Amniotic stem cell (primary cell): ENCODE results near the gene SLCO3A1.

Experiments
- DNase-seq: peaks from one replicate; lab custom pipeline; 2025; lab: John Stamatoyannopoulos, UW

The SLCO3A1 gene

DNA sequence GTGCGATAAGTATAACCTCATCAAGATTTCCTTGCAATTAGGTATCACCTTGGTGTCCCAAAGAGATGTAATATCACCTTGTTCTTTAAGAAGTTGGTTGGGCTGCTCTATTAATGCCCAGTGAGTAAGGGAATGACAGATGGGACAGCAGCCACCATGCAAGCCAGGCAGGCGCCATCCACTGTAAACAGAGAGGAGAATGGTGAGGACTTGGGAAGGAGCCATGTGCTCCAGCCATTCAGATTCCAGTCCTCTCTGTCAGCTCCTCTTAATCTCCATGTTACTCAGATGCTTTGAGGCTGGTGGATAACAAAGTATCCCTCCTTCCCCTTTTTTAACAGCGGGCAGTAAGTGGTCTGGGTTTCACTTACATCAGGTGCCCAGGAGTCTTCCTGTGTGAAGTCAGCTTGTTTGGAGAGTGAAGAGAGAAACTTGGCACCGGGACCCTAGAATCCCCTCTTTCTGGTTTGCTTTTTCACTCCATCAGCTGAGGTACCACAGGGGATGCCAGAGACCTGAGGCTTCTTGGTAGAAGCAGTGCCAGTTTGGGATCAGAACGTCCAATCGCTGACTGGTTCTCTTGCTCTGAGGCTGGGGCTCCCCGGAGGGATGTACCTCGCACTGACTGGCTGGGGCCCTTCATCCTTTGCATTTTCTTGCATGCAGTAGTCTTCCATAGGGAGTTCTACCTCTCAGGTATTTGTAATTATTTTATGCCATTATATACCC is 29.5 kb downstream of the SLCO3A1 start:
- DNase-seq = no peak

DNA sequence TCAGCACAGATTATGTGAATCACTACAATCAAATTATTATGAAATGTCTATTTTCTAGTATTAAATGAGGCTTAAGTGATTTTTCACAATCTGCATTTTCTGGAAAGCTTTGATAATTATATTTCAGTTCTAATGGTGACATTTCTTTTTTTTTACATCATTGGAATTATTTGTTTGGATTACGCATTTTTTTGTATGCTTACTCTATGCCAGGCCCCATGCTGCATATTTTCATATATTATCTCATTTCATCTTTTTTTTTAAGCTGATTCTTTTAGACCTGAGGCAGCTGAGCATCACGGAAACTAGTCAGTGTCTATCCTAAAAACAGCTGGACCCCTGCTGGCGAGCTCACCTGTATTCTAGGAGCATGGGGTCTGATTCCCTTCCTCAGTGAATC is 31.1 kb downstream of the SLCO3A1 start:
- no peak for DNase-seq

DNA sequence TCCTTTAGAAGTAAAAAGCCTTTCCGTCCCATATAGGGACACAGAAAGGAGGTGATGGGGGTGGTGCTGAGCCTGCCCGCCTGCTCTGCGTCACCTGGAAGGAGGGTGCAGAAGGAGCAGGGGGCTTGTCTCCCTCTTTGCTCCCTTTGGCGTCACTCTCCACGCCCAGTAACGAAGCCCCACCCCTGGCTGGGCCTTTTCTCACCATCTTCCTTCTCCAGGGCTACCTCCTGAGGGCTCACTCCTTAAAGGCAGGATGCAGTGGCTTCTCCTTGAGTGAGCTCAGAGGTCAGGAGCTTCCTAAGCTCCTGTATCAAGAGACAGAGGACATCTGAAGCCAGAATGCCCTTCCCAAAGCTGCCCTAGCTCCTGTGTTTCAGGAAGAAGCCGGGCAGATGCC is 31.5 kb downstream of the SLCO3A1 start:
- no peak for DNase-seq

DNA sequence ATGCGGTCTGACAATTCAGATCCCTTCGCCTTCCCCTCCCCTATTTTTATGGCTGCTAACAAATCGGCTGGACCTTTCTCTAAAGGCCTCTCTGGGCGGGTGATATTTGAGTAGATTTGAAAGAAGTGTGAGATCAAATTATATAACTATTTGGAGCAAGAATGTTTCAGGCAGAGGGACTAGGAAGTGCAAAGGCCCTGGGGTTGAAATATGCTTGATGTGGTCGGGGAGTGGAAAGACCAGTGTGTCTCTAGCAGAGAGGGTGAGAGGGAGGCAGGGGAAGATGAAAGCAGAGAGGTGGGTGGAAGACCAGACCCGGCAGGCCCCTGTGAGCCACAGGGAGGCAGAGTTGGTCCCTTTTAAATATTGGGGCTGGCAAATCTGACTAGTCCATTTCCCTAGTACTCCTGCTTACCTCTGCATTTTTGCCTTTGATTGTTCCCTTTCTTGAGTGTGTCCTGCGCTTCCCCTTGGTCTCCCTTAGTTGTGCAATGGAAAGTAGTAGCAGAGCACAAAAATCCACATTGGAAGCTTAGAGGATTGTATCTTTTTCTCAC is 32.3 kb downstream of the SLCO3A1 start:
- DNase-seq = no peak

DNA sequence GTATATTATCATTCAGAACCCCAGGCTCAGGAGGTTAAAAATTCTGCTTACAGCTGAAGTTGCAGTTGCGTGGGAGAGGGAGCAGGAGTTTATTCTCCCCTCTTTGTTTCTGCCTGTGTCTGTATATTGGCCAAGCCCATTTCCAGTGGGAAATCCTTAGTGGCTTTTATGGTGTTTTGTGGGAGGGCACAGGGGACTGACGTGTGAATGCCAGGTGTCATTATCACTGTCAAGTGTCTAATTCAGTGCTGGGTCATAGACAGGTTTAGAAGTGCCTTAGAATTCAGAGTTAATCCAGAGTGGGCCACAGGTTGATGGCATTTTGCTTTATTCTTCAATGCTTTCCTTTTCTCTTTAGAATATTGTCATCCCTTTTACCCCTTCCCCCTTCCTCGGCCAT is 33.4 kb downstream of the SLCO3A1 start:
- DNase-seq = no peak

DNA sequence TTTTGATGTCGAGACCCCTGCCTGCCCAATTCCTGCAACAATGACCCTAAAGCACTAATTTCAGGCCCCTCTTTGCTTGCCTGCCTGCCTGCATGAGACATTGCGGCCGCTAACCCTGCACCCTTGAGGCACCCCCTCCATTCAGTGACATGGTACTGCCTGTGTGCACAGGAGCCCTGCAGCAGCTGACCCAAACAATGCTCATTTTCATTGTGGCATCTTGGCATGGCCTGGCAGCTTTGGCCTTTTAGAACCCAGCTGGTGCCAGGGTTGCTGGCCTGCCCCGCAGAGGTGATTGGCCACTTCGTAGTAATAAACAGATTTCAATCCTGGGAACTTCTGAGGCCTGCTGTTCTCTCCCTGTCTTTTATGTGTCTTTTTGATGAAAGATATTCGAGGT is 33.8 kb downstream of the SLCO3A1 start:
- DNase-seq = no peak

DNA sequence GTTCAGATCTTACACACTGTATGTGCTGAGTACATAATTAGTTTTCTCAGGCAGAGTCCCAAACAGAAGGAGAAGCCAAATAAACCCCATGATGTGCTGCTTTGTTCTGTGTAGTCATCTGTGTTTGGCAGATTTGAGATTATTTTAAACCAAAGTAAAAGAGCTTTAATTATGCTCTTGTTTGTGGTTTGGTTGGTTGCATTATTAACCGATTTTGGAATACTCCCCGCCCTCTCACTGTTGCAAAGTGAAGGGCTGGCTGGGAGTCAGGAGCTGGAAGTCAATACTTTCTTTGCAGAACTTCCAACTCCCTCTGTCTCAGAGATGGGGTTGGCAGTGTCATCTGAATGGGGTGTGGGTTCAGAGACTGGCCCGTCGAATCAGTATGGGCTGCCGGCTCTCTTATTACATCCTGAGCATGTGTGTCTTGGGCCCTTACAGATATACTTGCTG is 34.4 kb downstream of the SLCO3A1 start:
- DNase-seq = no peak

DNA sequence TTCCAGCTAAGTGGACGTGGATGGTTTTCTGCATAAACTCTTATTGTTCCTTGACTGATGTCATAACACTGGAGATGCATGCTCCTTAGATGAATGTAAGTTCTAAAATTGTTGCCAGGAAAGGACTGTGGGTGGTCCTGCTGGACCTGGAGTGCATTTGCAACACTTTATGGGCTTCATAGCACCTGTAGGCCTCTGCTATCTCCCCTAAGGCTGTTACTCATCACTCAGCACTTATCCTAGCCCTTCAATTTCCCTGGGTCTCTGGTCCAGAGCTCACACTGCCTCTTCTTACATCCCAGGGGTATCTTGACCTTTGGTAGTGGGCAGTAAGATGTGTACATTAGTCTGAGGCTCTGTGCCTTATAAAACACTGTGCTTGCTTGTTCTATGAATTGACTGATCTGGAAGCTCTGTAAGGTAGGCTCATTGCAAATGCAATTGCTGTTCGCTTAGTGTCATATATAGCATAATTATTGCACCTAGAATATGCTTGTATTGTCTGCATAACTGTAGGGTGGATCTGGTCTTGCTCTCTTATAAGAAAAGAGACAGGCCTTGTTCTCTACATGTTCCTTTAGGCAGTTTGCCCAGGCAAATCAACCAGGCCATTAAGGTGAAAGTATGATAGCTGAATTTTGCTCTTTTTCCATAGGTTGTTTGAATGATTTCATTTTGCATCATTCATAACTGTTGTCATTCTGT is 35.8 kb downstream of the SLCO3A1 start:
- no peak for DNase-seq

DNA sequence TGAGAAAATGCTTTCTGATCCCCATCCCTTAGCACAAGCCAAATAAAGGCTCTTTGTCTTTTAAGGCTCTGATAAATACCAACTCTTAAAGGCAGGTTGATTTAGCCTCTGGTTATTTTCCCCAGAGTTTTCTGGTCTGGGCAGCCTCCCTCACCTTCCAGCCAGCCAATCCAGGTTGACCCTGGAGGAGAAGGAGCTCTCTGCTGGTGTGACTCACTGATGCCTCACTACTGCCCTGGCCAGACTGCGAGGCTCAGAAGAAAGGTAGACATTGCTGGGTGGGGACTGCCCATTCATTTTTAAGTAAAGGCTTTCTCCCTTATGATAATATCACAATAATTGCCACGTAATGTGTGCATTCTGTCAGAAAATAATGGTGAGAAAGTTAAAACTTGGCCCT is 37.1 kb downstream of the SLCO3A1 start:
- no peak for DNase-seq

DNA sequence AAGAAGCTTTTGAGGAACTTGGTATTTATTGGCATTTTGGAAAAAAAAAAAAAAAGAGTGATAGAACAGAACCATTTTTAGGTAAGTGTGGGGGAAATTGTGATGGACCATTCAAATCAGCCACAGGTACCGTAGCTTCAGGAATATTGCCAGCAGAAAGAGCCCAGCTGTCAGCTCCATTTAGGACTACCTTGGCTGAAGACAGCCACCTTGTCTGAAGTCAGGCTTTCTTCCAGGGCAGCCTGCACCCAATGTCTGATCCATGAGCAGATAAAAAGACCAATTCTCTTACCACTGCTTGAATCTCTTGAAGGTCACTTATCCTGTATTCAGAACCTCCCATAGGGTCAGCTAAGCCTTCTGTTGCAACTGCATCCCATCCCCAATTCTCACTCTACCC is 37.6 kb downstream of the SLCO3A1 start:
- no peak for DNase-seq

DNA sequence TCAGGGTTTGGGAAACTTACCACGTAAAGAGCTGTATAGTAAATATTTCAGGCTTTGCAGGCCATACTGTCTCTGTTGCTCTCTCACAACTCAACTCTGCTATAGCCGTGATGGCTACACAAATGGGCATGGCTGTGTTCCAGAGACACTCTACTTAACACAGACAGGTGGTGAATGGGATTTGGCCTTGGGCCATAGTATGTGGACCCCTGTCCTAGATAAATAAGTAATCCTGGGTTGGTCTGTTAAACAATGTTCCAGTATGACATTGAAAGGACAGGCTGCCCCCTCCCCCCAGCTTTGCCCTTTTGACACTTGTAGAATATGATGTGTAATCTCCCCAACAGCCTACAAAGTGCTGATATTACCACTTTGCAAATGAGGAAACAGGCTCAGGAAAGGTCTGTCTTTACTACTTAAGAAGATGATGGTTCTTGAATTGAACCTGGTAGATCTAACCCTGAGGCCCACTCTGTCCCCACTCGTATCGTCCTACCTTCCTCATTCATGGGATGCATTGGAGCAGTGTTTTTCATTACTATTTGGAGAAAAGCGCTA is 38.4 kb downstream of the SLCO3A1 start:
- DNase-seq = no peak

DNA sequence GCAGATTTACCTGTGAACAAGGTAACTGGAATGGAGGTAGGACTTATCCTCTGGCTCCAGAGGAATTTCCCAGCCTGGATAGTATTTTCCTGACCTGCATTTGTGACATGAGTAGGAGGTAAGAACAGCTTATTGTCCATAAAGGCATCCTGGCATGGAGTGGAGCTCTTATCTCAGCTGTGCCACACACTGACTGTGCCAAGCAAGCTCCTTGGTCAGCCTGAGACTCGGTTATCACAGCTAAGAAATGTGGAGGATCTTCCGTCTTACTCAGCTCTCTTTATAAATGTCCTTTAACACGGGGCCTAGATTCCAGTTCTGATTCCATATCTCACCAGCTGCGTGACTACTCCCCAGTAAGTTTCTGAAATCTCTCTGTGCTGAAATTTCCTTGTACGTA is 38.9 kb downstream of the SLCO3A1 start:
- DNase-seq = no peak

DNA sequence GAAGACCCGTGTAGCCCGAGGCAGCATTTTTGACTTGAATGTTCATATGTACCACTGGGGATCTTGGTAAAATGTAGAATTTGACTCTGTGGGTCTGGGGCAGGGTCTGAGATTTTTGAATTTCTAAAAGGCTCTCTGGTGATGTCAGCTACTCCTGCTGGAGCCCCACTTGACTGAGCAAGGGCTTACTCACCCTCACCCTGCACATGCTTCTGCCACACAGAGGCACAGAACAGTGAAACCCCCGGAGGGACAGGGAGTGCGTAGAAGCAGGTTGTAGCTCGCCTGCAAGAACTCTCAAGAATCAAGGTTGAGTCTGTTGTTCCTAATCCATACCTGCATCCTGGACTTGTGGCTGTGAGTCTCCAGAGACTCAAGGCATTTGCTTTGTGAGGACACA is 41.1 kb downstream of the SLCO3A1 start:
- DNase-seq = no peak

DNA sequence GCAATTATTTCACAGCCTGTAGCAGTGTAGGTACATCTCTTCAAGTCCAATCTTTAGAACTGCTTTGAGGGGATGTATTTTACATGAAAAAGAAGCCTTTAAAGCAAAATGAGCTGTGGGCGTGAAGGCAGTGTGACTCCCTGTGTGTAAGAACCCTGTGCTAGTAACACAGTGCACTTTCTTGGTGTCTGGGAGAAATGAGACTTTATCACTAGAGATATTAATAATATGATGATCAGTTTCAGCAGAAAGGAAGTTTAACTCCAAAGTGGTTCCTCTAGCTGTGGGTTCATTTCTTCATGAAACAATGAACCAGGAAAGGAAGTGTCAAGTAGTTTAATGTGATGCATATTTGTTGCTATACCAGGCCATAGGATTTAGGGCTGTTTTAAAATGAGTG is 41.5 kb downstream of the SLCO3A1 start:
- DNase-seq = no peak

DNA sequence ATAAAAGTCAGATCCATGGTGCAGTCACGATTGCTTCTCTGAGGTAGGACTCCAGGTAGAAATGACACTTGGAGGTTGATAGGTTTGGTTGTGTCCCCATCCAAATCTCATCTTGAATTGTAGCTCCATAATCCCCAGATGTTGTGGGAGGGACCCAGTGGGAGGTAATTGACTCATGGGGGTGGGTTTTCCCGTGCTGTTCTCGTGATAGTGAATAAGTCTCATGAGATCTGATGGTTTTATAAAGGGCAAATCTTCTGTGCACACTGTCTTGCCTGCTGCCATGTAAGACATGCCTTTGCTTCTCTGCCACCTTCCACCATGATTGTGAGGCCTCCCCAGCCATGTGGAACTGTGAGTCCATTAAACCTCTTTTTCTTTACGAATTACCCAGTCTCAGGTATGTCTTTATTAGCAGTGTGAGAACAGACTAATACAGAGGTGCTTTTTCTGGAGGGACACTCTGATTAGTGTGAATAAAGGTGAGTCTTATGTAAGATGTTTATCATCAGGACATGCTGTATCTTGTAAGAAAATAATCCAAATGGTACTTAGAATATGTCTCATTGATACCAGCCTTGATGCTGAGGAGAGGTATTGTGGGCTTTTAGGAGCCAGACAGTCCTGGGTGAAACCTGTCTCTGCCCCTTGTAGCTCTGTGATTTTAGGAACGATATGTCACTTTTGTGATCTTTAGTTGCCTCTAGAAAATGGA is 43.0 kb downstream of the SLCO3A1 start:
- DNase-seq = no peak

DNA sequence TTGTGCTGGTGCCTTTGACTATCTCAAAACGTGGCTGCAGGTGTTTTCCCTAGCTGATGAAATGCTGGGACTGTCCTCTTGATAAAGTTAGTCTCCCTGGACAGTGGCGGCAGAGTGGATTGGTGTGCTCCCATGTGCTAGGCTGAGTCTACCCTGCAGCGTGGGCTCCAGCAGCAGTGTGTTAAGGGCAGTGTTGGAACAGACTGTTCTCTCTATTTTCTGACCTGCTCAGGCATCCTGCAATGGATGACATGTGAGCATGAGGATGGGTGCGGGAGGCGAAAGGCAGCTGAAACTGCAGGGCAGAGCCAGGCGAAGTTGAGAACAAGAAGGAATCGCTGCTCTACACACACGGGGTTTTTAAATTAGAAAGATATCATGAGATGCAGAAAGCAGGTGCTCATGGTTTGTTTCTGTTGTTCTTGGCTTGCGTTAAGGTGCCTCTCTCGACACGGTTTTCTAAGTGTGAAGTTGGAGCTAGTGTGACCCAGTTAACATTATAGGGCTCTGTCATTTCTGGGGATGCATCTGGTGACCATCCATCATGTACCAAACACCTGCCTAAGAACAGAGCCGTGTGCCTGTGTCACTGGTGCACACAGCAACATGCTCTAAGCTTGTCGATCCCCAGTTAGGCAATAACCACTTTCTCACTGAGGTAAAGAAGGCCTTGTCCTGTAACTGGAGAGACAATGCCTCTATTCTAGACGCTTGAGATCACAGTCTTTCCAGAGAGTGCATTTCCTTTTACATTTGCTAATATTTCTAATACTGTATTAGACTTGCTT is 44.3 kb downstream of the SLCO3A1 start:
- no peak for DNase-seq

DNA sequence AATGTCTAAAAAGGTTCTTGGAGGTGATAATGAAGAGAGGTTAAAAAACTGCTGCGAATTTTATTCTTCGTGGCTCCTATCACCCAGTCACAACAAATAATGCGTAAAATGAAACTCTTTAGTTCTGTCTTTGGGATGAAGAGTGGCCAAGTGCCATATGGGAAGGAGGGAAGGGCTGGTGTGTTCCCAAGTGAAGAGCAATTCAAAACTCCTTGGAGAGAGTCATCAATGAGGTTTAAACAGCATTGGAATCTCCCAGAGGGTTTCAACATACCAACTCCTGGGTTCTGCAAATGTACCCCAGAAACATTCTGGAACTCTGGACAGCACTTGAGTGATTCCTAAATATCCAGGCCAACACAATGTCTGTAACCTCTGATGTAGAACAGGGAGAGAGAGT is 45.3 kb downstream of the SLCO3A1 start:
- no peak for DNase-seq

DNA sequence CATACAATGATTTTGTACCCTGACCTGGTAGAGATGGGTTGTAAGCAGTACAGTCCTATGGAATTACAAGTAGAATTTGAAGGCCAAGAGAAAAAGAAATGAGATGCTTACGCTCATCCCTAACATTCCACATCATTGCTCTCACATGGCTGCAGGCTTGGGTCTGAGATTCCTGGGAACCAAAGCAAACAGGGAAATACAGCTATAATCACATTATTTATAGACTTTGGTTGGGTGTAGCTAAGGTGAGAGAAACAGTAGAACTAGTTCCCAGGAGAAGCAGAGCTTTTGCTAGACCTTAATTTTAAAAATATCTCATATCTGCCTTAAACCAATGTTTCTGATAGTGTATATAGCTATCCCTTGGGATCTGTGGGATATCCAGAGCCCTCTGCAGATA is 51.4 kb downstream of the SLCO3A1 start:
- DNase-seq = no peak

DNA sequence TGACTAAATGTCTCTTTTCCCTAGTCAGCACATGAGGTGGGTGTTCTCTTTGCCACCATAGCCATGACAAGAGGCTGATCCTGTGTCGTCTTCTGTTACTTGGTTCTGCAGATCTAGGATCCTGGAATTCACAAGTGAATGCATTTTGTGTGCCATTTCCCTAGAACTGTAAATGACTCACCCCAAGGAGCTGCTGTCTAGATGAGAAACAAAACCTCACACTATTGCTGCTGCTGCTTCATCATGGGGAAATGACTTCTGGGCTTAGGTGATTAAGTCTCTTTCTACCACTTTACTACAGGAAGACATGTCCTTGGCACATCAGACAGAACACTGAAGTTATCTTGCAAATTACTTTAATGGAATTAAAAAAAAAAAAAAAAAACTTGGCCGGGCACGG is 54.9 kb downstream of the SLCO3A1 start:
- no peak for DNase-seq

DNA sequence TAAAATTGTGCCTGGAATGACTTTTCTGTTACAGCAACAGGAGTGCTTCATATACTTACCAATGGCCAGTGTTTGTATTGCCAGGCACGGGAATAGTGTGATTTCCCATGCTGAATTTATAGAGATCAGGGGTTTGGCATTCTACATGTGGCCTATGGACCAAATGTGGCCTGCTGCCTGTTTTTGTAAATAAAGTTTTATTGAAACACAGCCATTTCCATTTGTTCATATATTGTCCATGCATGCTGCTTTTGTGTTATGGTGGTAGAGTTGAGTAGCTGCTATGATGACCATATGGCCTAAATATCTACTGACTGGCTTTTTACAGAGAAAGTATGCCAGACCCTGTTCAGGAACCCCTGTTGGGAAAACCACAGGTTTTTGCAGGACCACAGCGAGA is 55.6 kb downstream of the SLCO3A1 start:
- no peak for DNase-seq

DNA sequence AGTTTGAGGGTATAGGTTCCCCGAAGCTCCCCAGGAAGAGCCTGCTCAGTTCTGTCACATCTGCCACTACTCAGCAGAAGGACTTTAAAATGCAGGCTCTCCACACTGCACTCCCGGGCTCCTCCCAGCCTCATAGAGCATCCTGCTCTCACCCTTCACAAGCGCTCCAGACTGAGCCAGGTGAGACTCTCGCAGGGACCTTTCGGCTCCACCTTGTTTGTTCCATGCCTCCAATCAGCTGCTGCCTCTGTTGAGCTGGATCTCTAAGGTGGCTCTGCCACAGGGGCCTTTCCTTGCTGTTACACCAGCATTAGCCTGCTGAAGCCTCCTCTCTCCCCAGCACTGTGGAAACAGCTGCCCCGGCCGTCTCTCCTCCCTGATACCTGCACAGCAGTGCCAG is 56.1 kb downstream of the SLCO3A1 start:
- DNase-seq = no peak

DNA sequence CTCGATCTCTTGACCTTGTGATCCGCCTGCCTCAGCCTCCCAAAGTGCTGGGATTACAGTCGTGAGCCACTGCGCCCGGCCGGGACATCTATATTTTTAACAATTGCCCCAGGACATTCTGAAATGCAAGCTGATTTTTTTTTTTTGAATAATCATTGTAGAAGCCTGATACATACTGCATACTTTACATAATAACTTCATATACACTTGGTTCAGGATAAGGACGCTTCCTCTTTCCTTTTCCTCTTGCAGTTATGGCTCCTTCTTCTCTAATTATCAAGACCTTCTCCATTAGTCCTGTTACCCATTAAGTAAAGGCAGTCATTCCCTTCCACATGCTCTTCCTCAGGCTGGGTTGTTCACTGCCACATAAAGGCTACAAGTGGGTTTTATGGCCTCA is 58.3 kb downstream of the SLCO3A1 start:
- no peak for DNase-seq
